Measurements from ENCODE around the gene GPR162. TPM values are rescaled to one million over a fixed set of nuclear protein-coding genes. Genes with fewer than 3 reads are reported as not detected.
A peak's percentile ranks its signal among the peaks of the same experiment; 100 is the strongest.
"Not testable (repeated sequence)": the region's sequence is repeated elsewhere in the genome, so short reads cannot be mapped to it uniquely, and the experiment has no call there.

The GPR162 gene
- total RNA-seq, 3 donors from 2014 or later (not counting 1 experiment from before 2014, with no cell fraction given) = 0.39 to 2.1 (median 0.68) TPM

DNA sequence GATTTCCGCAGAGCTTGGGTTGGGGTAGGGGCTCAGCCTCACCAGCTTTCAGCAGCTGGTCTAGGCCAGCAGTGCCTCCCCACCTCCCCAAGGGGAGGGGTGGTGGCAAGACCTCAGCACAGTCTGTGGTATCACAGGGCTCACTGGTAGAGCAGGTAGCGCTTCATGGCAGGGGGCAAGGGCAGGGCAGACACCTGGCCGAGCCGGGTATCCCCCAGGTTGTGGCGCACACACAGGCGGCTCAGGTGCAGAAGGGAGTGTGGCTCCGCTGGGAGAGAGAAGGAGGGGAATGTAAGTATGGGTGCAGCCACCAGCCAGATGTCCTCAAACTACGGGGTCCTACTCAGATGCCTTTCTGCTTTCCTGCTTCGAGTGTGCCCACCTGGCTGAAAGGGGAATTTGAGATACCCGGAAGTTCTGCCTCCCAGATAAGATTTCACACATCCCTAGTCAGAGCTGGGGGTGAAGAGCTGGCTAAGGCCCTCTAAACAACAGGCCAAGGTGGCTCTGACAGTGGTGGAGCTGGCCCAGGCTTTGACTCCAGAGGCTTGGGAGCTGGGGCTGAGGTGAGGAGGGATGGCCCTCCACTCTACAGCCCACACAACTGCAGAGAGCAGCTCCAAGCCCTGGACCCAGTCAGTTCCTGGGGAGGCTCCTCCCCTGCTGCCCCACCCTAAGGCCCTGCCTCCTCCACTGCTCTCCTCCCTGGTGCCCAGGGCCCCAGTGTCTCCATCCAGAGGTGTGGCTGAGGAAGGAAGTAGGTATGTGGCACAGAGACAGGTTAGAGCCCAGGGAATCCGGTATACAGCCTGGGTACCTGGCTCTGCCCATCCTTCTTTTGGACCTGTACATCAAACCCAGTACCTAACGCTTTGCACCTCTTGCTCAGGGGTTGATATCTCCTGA, 49.7 kb downstream of the GPR162 start:
- peak overlapping the region; percentile 87 to 94 for H3K27ac Mint-ChIP-seq
- no peaks in the 10 kb centered on the region for H3K9me3 Mint-ChIP-seq
- Histone ChIP-seq H3K36me3 (ENCODE audit: control insufficient read depth, insufficient read depth, low read length) (peaks cover 19% of the 10 kb centered on the region), H3K4me3 (ENCODE audit: low read length) (no peak overlapping the region), H3K27me3 (ENCODE audit: control insufficient read depth, insufficient read depth, low read length) (no peaks in the 10 kb centered on the region), H3K27ac (ENCODE audit: low read length) (peak overlapping the region; percentile 4), H3K4me1 (ENCODE audit: control insufficient read depth, insufficient read depth, low read length) (peaks cover 62% of the 10 kb centered on the region), H3K9me3 (ENCODE audit: control insufficient read depth, insufficient read depth, low read length) (no peaks in the 10 kb centered on the region)
- no peaks in the 10 kb centered on the region for H3K27me3 Mint-ChIP-seq (ENCODE audit: low read depth in 2 of 2)
- H3K36me3 Mint-ChIP-seq = no peaks in the 10 kb centered on the region
- TF ChIP-seq, protein P1, sequence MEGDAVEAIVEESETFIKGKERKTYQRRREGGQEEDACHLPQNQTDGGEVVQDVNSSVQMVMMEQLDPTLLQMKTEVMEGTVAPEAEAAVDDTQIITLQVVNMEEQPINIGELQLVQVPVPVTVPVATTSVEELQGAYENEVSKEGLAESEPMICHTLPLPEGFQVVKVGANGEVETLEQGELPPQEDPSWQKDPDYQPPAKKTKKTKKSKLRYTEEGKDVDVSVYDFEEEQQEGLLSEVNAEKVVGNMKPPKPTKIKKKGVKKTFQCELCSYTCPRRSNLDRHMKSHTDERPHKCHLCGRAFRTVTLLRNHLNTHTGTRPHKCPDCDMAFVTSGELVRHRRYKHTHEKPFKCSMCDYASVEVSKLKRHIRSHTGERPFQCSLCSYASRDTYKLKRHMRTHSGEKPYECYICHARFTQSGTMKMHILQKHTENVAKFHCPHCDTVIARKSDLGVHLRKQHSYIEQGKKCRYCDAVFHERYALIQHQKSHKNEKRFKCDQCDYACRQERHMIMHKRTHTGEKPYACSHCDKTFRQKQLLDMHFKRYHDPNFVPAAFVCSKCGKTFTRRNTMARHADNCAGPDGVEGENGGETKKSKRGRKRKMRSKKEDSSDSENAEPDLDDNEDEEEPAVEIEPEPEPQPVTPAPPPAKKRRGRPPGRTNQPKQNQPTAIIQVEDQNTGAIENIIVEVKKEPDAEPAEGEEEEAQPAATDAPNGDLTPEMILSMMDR (IDR thresholded peaks at IDR 0.05) = no peak
- intact Hi-C loops (cut with micrococcal nuclease) = no loop called here
- ATAC-seq = no peak
- peaks cover 44 to 64% of the 10 kb centered on the region in 2 donors for H3K4me1 Mint-ChIP-seq
- H3K4me3 Mint-ChIP-seq = peak overlapping the region; percentile 93
- WGBS (ENCODE audit: insufficient coverage) = 75% methylated on average over 11 of the region's 12 CpGs
- peak in 1 of 2 donors; percentile 49 for DNase-seq

DNA sequence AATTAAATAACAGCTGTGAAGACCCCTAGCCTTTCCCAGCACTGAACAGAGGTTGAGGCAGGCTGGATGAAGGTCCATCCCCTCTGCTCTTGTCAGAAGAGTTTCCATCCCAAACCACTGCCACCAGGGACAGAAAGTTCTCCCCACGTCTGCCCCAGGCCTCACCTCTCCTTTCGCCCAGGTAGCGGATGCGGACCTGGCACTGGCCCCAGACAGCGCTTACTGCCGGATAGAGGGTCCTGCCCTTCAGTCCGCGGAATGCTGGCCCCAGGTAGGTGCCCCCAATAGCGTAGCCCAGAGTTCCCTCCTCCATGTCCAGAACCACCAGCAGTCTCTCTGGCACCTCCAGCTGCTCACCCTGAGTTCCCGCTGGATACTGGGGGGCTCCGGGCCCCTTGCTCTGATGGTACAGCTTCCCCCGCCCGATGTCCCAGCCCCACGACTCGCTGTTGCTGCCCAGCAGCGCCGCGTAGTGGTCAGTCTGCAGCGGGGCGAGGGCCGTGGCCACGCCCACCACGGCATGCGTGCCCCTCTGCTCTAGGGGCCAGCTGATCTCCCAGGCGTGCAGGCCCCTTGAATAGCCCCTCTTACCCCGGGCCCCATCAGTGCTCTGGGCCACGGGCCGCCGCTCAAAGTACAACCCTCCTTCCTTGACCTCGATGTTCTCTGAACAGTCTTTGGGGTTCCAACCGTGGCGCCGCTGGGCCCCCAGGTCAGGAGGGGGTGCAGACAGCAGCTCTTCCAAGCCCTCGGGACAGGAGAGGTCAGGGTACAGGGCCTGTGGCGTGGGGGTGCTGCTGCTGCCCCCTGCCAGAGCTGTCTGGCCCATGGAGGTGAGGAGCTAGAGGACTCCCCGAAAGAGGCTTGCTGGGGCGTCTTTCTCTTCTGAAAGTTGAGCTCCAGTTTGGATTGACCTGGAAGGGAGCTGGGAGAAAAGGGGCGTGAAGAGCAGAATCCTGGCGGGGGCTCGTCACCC, 50.7 kb downstream of the GPR162 start:
- H3K4me1 Mint-ChIP-seq = peaks cover 44 to 61% of the 10 kb centered on the region in 2 donors
- H3K36me3 Mint-ChIP-seq = no peaks in the 10 kb centered on the region
- Histone ChIP-seq H3K36me3 (ENCODE audit: control insufficient read depth, insufficient read depth, low read length) (peaks cover 19% of the 10 kb centered on the region), H3K4me1 (ENCODE audit: control insufficient read depth, insufficient read depth, low read length) (peaks cover 54% of the 10 kb centered on the region), H3K27me3 (ENCODE audit: control insufficient read depth, insufficient read depth, low read length) (no peaks in the 10 kb centered on the region), H3K9me3 (ENCODE audit: control insufficient read depth, insufficient read depth, low read length) (no peaks in the 10 kb centered on the region), H3K4me3 (ENCODE audit: low read length) (peak overlapping the region; percentile 81), H3K27ac (ENCODE audit: low read length) (peak overlapping the region; percentile 63)
- H3K27me3 Mint-ChIP-seq (ENCODE audit: low read depth in 2 of 2) = no peaks in the 10 kb centered on the region
- WGBS (ENCODE audit: insufficient coverage) = 3% methylated on average over 40 of the region's 40 CpGs
- peak overlapping the region; percentile 87 to 94 for H3K27ac Mint-ChIP-seq
- DNase-seq (peak; percentile 89 to 93), ATAC-seq (peak; percentile 47 to 65 (median 48))
- intact Hi-C loops (cut with micrococcal nuclease) = loop anchor here (1.0 to 2.0 kb wide), 8 partner anchors 19 to 146 kb away; partner anchors contain the start of genes EMG1, ENO2, LPCAT3 and LRRC23
- no peaks in the 10 kb centered on the region for H3K9me3 Mint-ChIP-seq
- TF ChIP-seq, protein P1 (IDR thresholded peaks at IDR 0.05) = peak; percentile 93
- peak overlapping the region; percentile 93 for H3K4me3 Mint-ChIP-seq

DNA sequence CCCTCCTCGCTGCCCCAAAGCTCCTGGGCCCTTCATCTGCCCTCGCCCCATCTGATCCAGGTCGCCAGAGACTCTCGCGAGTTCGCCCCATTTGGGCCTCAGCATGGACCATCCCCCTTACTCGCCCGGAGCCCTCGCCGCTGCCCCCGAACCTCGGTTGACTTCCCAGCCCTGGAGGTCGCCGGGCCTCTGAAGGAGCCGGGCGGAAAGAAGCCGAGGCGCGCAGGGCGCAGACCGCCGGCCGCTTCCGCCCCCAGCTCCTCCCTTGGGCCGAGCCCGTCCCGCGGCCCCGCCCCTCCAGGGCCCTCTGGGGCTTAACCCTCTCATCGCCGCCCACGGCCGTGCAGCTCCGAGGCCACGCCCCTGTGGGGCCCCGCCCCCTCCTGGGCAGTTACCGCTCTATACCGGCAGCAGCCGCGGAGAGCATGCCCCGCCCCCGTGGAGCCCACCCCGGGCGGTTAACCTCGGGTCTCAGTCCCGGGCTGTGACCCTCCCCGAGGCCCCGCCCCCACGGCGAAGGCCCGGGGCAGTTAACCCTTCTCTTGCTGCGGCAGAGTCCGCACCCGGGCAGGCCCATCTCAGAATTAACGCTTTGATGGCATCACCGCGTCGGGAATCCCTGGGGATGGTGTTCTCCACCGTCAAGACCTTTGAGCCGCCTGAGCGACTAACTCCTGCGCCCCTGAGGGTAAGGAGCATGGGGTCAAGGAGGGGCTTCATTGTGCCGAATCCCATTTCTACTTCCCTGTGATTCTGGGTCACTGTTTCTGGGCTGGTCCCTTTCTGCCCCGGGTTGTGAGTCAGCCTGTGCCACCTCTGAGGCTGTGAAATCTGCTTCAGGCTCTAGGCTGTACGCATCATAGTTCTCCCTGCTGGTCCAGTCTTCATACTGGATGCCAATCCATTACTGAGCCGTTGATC, 51.7 kb downstream of the GPR162 start, which contains the start of gene SPSB2:
TSS of gene SPSB2 (minus strand) at position 210 of the 921 bp plus-strand sequence. CDS start 402 bp downstream, outside the sequence.
- DNase-seq (peak; percentile 99 to 100), ATAC-seq (peak; percentile 87 to 99 (median 91))
- Mint-ChIP-seq H3K4me3 (peak within 1 kb of the TSS; percentile 93), H3K4me1 (peaks cover 41 to 56% of the 10 kb centered on the region in 2 donors), H3K27me3 (ENCODE audit: low read depth in 2 of 2) (no peaks in the 10 kb centered on the region), H3K36me3 (no peaks in the 10 kb centered on the region), H3K9me3 (no peaks in the 10 kb centered on the region), H3K27ac (peak within 1 kb of the TSS; percentile 87 to 94)
- Histone ChIP-seq H3K27ac (ENCODE audit: low read length) (peak within 1 kb of the TSS; percentile 63), H3K9me3 (ENCODE audit: control insufficient read depth, insufficient read depth, low read length) (no peaks in the 10 kb centered on the region), H3K4me1 (ENCODE audit: control insufficient read depth, insufficient read depth, low read length) (peaks cover 50% of the 10 kb centered on the region), H3K36me3 (ENCODE audit: control insufficient read depth, insufficient read depth, low read length) (peaks cover 19% of the 10 kb centered on the region), H3K27me3 (ENCODE audit: control insufficient read depth, insufficient read depth, low read length) (no peaks in the 10 kb centered on the region), H3K4me3 (ENCODE audit: low read length) (peak within 1 kb of the TSS; percentile 81)
- WGBS (ENCODE audit: insufficient coverage) = under 1% methylated on average over 66 of the region's 66 CpGs
- intact Hi-C loops (cut with micrococcal nuclease) = loop anchor here (1.0 to 2.0 kb wide), 7 partner anchors 18 to 145 kb away; partner anchors contain the start of genes EMG1, ENO2, LPCAT3 and LRRC23
- TF ChIP-seq, protein P1 (IDR thresholded peaks at IDR 0.05) = no peak

DNA sequence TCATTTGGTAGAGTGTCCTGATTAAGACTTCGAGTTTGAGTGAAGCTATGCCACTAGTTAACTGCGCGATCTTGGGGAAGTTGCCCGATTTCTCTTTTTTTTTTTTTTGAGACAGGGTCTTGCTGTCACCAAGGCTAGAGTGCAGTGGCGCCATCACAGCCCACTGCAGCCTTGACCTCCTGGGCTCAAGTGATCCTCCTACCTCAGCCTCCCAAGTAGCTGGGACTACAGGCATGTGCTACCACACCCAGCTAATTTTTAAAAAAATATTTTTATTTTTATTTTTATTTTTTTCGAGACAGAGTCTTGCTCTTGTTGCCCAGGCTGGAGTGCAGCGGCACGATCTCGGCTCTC, 52.4 kb downstream of the GPR162 start:
- Histone ChIP-seq H3K4me3 (ENCODE audit: low read length) (peak overlapping the region; percentile 51), H3K36me3 (ENCODE audit: control insufficient read depth, insufficient read depth, low read length) (peaks cover 19% of the 10 kb centered on the region), H3K4me1 (ENCODE audit: control insufficient read depth, insufficient read depth, low read length) (peaks cover 43% of the 10 kb centered on the region), H3K27ac (ENCODE audit: low read length) (peak overlapping the region; percentile 63)
- H3K9me3 Mint-ChIP-seq; H3K27me3 ChIP-seq (ENCODE audit: control insufficient read depth, insufficient read depth, low read length); H3K27me3 Mint-ChIP-seq (ENCODE audit: low read depth in 2 of 2); H3K9me3 ChIP-seq (ENCODE audit: control insufficient read depth, insufficient read depth, low read length); intact Hi-C loops (cut with micrococcal nuclease); DNase-seq; H3K36me3 Mint-ChIP-seq; ATAC-seq: not testable (repeated sequence)
- WGBS (ENCODE audit: insufficient coverage) = 56% methylated on average over 9 of the region's 9 CpGs
- Mint-ChIP-seq H3K4me3 (peak overlapping the region; percentile 89), H3K27ac (peak overlapping the region; percentile 87 to 94), H3K4me1 (peaks cover 35 to 49% of the 10 kb centered on the region in 2 donors)
